Chondrocyte (in vitro differentiated cells): ENCODE data around the gene JPH2. TPM values are rescaled to one million over a fixed set of nuclear protein-coding genes. Genes with fewer than 3 reads are reported as not detected.

Source experiments
- DNase-seq: peaks from one replicate; pipeline ENCODE4 v3.0.0; 2021; ENCODE audit warnings: mixed read lengths, low spot score
- H3K27ac Mint-ChIP-seq: one replicate; pipeline ENCODE4 v1.8.0; 2021; ENCODE audit warnings: mild to moderate bottlenecking, moderate library complexity, mixed read lengths; ENCODE audit not compliant: unreplicated experiment
- H3K27me3 Mint-ChIP-seq: 2 replicates; pipeline ENCODE4 v1.8.0; 2021; ENCODE audit warnings: low read depth, mixed read lengths
- H3K36me3 Mint-ChIP-seq: 2 replicates; pipeline ENCODE4 v1.8.0; 2021; ENCODE audit warnings: low read depth, mixed read lengths
- H3K4me1 Mint-ChIP-seq: 2 replicates; pipeline ENCODE4 v1.8.0; 2021; ENCODE audit warnings: low read depth, mild to moderate bottlenecking, mixed read lengths
- H3K4me3 Mint-ChIP-seq: one replicate; pipeline ENCODE4 v1.8.0; 2021; ENCODE audit warnings: mild to moderate bottlenecking, moderate library complexity, mixed read lengths; ENCODE audit not compliant: unreplicated experiment
- H3K9me3 Mint-ChIP-seq: 2 replicates; pipeline ENCODE4 v1.8.0; 2021; ENCODE audit warnings: low read depth, mixed read lengths
- total RNA-seq: library from RNA; stranded (reverse); gene quantifications from 3 replicates; pipeline ENCODE4 v1.2.1, GENCODE V29; 2021
- TF ChIP-seq, protein P1 (sequence below): fragments of 200-600 bp; sonication (generic); IDR thresholded peaks from 2 replicates; pipeline ENCODE4 v1.5.0; 2021; ENCODE audit warnings: antibody characterized with exemption, mild to moderate bottlenecking, moderate library complexity

The JPH2 gene
- total RNA-seq, 1 donor from 2014 or later, result 75.9 TPM

DNA sequence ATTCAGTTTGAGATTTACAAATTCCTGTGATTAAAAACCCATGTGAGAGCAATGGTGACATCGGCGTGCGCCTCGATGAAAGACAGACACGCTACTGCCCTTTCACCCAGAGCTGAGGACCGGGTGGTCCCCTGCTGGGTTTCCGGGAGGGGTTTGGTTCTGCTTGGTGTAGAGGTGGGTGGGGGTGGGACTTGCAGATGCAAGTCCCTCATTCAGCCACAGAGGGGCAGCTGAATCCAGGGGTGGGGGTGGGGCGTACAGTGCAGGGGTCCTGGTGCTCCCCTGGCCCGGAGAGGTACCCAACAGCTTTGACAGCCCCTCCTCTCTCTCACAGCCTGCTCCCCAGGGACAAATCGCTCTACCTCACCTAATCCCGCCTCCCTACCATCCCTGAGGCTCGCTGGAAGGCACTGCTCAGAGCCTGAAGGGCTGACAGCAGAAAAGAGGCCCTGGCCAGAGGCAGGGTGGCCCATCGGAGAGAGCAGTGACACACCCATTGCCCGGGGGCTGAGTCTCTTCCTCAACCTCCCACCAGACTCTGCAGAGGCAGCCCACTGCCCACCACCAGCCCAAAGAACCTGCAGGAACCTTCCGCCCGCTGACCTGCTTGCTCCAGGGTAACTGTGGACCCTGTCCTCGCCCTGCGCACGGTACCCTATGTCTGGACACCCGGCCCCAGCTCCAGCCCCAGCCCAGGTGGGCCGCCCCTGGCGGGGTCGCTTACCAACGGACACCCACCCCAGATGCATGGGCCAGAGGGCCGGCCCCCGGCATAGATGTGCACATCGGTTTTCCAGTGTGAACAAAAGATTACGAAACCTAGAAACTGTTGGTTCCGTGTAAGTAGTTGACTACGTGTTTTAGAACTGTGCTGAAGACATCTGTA is 118.4 kb downstream of the JPH2 start:
- H3K36me3 Mint-ChIP-seq, result no peaks in the 10 kb centered on the region
- H3K9me3 Mint-ChIP-seq, result no peaks in the 10 kb centered on the region
- H3K27me3 Mint-ChIP-seq, result peaks cover 21% of the 10 kb centered on the region
- no peaks in the 10 kb centered on the region for H3K4me1 Mint-ChIP-seq
- TF ChIP-seq, protein P1, sequence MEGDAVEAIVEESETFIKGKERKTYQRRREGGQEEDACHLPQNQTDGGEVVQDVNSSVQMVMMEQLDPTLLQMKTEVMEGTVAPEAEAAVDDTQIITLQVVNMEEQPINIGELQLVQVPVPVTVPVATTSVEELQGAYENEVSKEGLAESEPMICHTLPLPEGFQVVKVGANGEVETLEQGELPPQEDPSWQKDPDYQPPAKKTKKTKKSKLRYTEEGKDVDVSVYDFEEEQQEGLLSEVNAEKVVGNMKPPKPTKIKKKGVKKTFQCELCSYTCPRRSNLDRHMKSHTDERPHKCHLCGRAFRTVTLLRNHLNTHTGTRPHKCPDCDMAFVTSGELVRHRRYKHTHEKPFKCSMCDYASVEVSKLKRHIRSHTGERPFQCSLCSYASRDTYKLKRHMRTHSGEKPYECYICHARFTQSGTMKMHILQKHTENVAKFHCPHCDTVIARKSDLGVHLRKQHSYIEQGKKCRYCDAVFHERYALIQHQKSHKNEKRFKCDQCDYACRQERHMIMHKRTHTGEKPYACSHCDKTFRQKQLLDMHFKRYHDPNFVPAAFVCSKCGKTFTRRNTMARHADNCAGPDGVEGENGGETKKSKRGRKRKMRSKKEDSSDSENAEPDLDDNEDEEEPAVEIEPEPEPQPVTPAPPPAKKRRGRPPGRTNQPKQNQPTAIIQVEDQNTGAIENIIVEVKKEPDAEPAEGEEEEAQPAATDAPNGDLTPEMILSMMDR, result no peak
- no peak overlapping the region for H3K4me3 Mint-ChIP-seq
- DNase-seq, result no peak
- no peak overlapping the region for H3K27ac Mint-ChIP-seq

DNA sequence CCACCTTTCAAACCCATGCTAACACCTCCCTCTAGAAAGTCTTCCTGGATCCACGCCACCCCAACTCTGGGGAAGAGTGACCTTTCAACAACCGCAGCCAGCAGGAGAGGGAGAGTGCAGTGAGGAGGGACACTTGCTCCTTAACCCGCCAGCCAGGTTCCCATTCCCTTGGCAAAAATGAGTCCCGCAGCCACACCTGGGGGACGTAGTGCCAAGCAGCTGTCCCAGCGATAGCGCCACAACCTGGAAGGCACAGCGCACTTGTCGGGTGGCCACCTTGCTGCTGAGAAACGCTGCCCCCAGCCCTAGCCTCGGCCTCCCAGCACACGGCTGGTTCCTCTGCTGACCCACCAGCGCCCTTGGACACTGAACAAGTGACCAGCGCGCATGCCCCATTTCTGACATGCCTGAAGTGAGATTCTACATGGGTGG is 119.3 kb downstream of the JPH2 start:
- H3K27ac Mint-ChIP-seq, result no peak overlapping the region
- no peaks in the 10 kb centered on the region for H3K9me3 Mint-ChIP-seq
- H3K36me3 Mint-ChIP-seq, result no peaks in the 10 kb centered on the region

DNA sequence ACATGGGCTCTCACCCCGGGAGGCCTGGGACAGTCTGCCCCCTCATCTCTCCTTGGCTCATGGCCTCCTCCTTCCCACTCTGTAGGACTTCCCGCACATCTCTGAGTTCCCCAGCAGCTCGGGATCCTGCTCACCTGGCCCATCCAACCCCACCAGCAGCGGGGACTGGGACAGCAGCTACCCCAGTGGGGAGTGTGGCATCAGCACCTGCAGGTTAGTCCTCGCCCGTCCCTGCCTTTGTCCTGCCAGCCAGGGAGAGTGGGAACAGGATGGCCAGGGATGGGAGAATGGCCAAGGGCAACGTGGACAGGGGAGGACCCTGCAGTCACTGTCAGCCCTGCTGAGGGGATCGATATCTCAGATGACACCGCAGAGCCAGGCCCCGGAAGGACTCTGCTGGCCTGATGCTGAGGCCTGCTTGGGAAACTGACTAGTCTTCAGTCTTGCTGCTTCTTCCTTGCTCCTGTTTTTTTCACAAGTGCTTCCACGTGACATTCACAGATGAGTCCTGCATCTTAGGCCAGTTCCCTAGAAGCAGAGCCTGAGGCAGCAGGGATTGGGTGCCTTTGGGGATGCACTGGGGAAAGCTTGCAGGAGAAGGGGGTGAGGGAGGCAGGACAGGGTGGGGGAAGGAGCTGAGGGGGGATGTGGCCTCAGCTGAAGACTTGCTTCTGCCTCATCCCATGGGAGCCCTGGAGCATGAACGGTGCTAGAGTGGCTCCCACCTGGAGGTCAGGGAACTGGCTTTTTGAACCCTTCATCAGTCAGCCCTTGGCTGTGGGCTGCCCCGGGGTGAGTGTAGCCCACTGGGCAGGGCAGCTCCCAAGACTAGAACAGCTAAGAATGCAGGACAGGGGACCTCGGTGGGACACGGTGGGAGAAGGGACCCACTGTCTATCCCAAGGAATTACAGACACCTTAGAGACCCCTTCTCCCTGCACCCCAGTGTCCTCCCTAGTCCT is 120.1 kb downstream of the JPH2 start:
- Mint-ChIP-seq H3K4me3 (no peak overlapping the region), H3K27me3 (peaks cover 12% of the 10 kb centered on the region), H3K9me3 (no peaks in the 10 kb centered on the region), H3K36me3 (no peaks in the 10 kb centered on the region), H3K4me1 (peaks cover 4% of the 10 kb centered on the region), H3K27ac (no peak overlapping the region)
- DNase-seq, result no peak
- TF ChIP-seq, protein P1, result no peak

More for the DNA sequence above, 119.3 kb downstream of the JPH2 start:
- TF ChIP-seq, protein P1, result no peak
- DNase-seq, result no peak
- Mint-ChIP-seq H3K27me3 (peaks cover 16% of the 10 kb centered on the region), H3K4me3 (no peak overlapping the region), H3K4me1 (peaks cover under 1% of the 10 kb centered on the region)

DNA sequence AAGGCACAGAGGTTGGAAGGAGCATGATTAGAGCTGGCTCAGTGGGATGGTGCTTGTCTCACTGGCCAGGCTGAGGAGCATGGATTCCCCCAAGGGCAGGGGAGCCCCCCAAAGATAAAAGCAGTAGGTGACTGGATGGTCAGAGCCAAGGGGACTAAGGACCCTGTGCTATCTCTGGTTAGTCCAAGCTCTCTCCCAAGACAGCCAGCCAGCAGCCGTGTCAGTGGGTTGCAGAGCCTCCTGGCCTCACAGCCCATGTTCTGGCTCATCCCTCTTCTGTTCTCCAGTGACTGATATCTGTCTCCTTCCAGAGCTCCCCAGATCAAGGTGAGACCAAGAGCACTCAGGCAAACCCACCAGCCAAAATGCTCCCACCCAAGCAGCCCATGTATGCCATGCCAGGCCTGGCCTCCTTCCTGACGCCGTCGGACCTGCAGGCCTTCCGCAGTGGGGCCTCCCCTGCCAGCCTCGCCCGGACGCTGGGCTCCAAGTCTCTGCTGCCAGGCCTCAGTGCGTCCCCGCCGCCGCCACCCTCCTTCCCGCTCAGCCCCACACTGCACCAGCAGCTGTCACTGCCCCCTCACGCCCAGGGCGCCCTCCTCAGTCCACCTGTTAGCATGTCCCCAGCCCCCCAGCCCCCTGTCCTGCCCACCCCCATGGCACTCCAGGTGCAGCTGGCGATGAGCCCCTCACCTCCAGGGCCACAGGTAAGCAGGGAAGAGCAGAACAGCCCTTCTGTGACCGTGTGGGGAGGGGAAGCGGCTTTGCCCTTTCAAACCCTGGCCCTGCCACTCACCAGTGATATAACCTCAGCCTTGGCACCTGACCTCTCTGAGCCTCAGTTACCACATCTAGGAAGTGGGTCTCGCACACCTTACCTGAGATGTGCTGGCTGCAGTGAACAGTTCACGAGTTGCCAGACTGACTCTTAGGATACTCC is 121.3 kb downstream of the JPH2 start:
- Mint-ChIP-seq H3K9me3 (no peaks in the 10 kb centered on the region), H3K4me1 (peaks cover 4% of the 10 kb centered on the region), H3K4me3 (no peak overlapping the region), H3K27me3 (peaks cover 7% of the 10 kb centered on the region), H3K36me3 (no peaks in the 10 kb centered on the region), H3K27ac (no peak overlapping the region)
- DNase-seq, result no peak
- TF ChIP-seq, protein P1, result no peak
